ENCODE data around the gene FAM107B. TPM values are rescaled to one million over a fixed set of nuclear protein-coding genes. Genes with fewer than 3 reads are reported as not detected.

The FAM107B gene
- total RNA-seq, 1 experiment from 2014 or later = 14.3 TPM

DNA sequence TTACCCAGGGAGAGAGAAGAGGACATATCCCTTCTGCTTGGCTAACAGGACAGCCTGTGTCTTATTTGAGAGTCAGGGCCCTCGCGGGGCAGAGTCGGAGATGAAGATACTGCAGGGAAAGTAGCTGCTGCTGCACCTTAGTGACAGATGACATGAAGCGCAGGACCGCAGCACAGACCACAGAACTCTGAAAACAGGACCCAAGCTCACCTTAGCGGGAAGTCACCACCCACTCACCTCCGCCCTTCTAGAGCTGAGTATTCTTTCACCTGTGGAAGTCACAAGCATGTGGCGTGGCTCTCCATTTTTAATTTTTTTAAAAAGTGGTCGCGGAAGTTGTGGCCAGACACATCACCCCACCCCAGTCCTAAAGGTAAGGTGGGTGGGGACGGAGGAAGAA, 191.4 kb downstream of the FAM107B start:
- DNase-seq (ENCODE audit: low read depth) = no peak

GRCh38 chr10:14581553-14582321, 193.0 kb downstream of the FAM107B start:
- no peak for DNase-seq (ENCODE audit: low read depth)

GRCh38 chr10:14580671-14581332, 193.9 kb downstream of the FAM107B start:
- no peak for DNase-seq (ENCODE audit: low read depth)

DNA sequence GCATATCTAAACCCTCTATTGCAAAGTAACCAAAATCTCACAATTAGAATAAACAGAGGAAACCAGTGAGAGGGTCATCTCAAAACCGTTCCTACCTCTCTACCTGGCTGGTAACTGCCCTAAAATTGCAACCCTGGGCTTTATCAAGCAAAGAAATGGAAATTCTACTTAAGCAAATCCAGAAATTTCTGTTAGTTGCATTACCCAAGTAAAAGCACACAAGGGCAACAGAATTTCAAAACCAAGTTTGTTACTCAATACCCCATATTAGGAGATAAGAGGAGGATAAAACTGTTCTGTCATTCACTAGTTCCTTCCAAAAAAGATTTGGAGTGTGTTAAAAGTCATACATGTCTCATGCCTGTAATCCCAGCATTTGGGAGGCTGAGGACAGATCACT, 195.3 kb downstream of the FAM107B start:
- no peak for DNase-seq (ENCODE audit: low read depth)

- no peak for DNase-seq (ENCODE audit: low read depth)
These were observed 196.4 kb downstream of the FAM107B start for GRCh38 chr10:14578060-14578952.

GRCh38 chr10:14574885-14575284, 199.8 kb downstream of the FAM107B start:
- DNase-seq (ENCODE audit: low read depth) = no peak

DNA sequence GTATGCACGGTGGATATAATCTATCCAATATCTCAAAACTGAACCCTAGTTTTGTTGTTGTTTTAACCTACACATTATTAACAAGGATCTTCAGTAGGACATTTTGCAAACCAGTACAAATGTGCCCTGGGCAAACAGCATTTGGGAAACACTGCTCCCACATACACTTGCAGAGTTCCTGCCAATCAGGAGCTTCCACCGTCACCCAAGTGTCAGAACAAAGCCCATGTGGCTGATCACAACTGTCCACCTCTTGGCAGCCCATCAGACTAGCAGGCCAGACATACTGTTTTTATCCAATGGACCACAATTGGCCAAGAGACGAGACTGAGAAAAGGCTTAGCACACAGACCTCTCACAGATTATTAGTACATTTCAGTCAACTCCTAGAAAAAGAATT, 200.4 kb downstream of the FAM107B start:
- DNase-seq (ENCODE audit: low read depth) = no peak

DNA sequence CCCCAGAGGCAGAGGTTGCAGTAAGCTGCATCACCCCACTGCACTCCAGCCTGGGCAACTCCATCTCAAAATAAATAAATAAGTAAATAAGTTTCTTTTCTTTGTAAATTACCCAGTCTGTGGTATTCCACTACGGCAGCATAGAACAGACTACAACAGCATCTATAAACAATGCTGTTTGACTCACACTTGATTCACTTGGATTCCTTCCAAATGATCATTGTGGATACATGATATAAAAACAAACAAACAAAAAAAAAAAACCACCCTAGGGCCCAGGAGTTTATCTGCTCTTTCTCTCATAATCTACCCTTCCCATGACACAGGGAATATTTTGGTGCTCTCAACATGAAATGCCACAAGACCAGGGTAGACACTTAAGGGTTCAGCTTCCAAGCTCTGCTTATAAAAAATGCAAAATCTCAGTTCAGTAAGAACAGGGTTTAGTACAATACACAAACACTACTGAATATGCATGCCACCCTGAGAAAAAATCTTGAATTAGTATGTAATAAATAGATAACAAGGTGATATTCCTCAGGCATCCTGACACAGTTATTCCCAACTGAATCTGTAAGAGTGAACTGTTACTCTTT, 200.9 kb downstream of the FAM107B start:
- no peak for DNase-seq (ENCODE audit: low read depth)

DNA sequence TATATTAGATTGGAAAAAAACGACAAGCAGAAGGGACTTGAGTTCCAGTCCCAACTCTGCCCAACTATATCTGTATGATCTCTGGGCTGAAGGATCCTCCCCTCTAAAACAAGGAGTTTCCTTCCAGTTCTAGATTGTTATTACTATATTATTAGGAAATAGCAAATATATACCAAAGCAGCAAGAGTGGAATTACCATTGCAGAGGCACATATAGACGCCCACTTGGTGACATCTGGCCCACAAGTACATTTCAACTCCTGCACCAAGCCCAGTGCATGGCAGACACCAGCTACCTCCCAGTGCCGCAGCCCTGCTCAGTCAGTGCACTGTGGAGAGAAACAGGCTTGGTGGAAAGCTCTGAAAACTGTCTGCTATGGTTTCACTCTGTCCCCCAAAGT, 201.9 kb downstream of the FAM107B start:
- DNase-seq (ENCODE audit: low read depth) = no peak

- DNase-seq (ENCODE audit: low read depth) = no peak
These were observed 202.7 kb downstream of the FAM107B start for GRCh38 chr10:14571866-14572507.

DNA sequence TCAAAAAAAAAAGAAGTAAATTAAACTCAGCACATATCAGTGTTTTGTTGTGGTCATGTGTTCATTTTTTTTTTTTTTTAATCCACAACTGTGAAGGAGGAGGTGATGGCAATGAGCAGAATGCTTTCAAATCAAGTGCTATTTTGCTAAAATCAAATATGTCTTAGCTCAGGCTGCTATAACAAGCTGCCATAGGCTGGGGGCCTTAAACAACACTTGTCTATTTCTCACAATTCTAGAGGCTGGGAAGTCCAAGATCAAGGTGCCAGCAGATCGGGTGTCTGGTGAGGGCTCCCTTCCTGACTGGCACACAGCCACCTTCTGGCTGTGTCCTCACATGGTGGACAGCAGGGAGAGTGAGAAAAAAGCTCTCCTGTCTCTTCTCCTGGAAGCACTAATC, 203.9 kb downstream of the FAM107B start:
- no peak for DNase-seq (ENCODE audit: low read depth)

GRCh38 chr10:14569274-14570060, 205.2 kb downstream of the FAM107B start:
- DNase-seq (ENCODE audit: low read depth) = no peak

GRCh38 chr10:14567421-14567820, 207.3 kb downstream of the FAM107B start:
- no peak for DNase-seq (ENCODE audit: low read depth)

- no peak for DNase-seq (ENCODE audit: low read depth)
These were observed 208.2 kb downstream of the FAM107B start for GRCh38 chr10:14566498-14566897.

DNA sequence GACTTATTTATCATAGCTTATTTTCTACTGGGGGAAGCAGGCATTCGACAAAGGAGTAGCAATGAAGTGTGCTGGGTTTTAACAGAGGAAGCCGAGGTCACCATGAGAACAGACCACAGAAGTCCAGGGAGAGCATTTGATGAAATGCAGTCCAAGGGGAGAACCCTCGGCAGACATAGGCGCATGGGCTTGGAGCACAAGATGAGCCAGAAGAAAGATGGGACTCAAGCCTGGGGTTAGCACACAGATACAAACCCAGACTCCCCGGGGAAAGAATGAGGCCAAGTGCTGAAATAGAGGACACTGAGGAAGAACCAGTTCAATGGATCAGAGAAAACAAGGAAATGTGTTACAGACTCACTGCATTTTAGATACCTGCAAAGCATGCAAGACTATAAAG, 209.5 kb downstream of the FAM107B start:
- no peak for DNase-seq (ENCODE audit: low read depth)

GRCh38 chr10:14564268-14564744, 210.4 kb downstream of the FAM107B start:
- DNase-seq (ENCODE audit: low read depth) = no peak

DNA sequence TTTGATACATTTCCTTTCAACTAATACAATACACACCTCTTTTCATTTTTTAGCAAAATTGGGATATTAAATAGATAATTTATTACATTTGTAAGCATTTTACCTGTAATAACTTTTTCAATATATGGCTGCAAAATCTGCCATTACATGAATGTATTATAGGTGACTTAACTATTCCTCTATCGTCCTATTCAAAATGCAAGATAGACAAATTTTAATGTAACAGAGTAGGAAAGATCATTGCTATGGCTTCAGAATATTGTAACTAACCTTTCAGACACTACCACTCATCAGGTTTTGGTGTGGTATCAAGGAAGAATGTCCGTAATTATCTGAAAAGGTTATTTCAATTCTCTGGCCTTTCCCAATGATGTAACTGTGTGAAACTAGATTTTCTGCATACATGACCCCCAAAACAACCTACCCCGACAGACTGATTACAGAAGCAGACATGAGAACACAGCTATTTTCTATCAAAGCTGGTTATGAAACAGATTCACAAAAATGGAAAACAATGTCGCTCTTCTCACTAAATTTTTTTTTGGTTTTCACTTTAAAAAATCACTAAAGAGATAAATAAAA, 211.2 kb downstream of the FAM107B start:
- no peak for DNase-seq (ENCODE audit: low read depth)

DNA sequence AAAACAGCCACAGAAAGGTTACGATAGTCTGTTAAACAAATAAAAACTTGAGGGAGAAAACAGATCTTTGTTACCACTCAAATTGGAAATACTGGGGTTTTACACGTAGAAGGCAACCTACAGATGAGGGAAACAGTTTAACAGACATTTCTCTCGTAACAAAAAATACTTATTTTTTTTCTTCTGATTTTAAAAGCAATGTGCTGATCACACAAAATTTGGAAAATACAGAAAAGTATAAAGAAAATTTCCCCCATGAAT, 211.7 kb downstream of the FAM107B start:
- no peak for DNase-seq (ENCODE audit: low read depth)

GRCh38 chr10:14562218-14563075, 212.2 kb downstream of the FAM107B start:
- DNase-seq (ENCODE audit: low read depth) = no peak
